A549 (cell line): ENCODE data around the gene PGF. TPM values are rescaled to one million over a fixed set of nuclear protein-coding genes. Genes with fewer than 3 reads are reported as not detected.

Experiments
- ATAC-seq, 2 experiments: fragments of 200-7000 bp in 1 of 2; fragments of >200 bp in 1 of 2; cut with Nextera tagmentation in 1 of 2; cut with Tn5 transposase in 1 of 2; 3 replicates each; pipeline versions ENCODE4 v1.8.0 to v1.9.1; 2018 to 2020; ENCODE audit warnings: mild to moderate bottlenecking in 1 of 2, moderate library complexity in 1 of 2
- CTCF ChIA-PET: fragments of 300-600 bp; sonication (Branson Sonifier 250); formaldehyde crosslinking; extraction: SDS; loops from one replicate; lab custom pipeline; 2021; ENCODE audit warnings: antibody characterized with exemption, inconsistent platforms; lab: Yijun Ruan, JAX
- POLR2A ChIA-PET: fragments of 350-600 bp; formaldehyde crosslinking; extraction: SDS; loops from one replicate; lab custom pipeline; 2021; ENCODE audit warnings: antibody characterized with exemption, inconsistent platforms; lab: Yijun Ruan, JAX
- DNase-seq, 2 experiments: peaks; one replicate each; pipeline versions ENCODE4 v3.0.0 to v3.0.0-alpha.2; 2011 to 2016; ENCODE audit warnings: low read depth in 1 of 2, low spot score in 1 of 2
- FAIRE-seq: peaks from 2 replicates; lab custom pipeline; 2011; peaks lifted over from hg19 to GRCh38; lab: Jason Lieb, UNC
- H3K27ac ChIP-seq, 2 experiments: fragments of >200 bp; sonication (Bioruptor Twin); formaldehyde crosslinking; 3 replicates each; pipeline ENCODE4 v1.5.1; 2016 to 2017
- H3K4me1 ChIP-seq: fragments of >200 bp; sonication (Bioruptor Twin); formaldehyde crosslinking; 3 replicates; pipeline ENCODE4 v1.6.1; 2016
- H3K4me2 ChIP-seq: fragments of >200 bp; sonication (Bioruptor Twin); formaldehyde crosslinking; 3 replicates; pipeline ENCODE4 v1.6.1; 2016
- H3K4me3 ChIP-seq: fragments of >200 bp; sonication (Bioruptor Twin); formaldehyde crosslinking; 3 replicates; pipeline ENCODE4 v1.5.1; 2016
- H3K9me3 ChIP-seq: fragments of >200 bp; sonication (Bioruptor Twin); formaldehyde crosslinking; 3 replicates; pipeline ENCODE4 v1.6.1; 2016
- BHLHE40 ChIP-seq: IDR thresholded peaks from 2 replicates; pipeline ENCODE4 v1.6.1; 2012; ENCODE audit warnings: low read depth, low read length, inconsistent platforms
- CBX2 ChIP-seq: fragments of 200-600 bp; sonication (generic); IDR thresholded peaks from 2 replicates; pipeline ENCODE4 v1.6.1; 2016; ENCODE audit warnings: low read depth, mild to moderate bottlenecking, borderline replicate concordance
- EHMT2 ChIP-seq: fragments of 200-600 bp; sonication (generic); IDR thresholded peaks from 2 replicates; pipeline ENCODE4 v1.6.1; 2016; ENCODE audit warnings: antibody characterized with exemption, low read depth, mild to moderate bottlenecking, moderate library complexity
- ESRRA ChIP-seq: fragments of 150-350 bp; IDR thresholded peaks from 2 replicates; pipeline ENCODE4 v1.6.1; 2014; ENCODE audit warnings: mild to moderate bottlenecking, low read length, borderline replicate concordance
- HOXB13 ChIP-seq: fragments of 250-450 bp; sonication (Bioruptor Pico); IDR thresholded peaks from 2 replicates; pipeline ENCODE4 v1.5.0; 2020; ENCODE audit warnings: low read depth, mild to moderate bottlenecking, moderate library complexity
- HOXB5 ChIP-seq: fragments of 250-450 bp; sonication (Bioruptor Pico); IDR thresholded peaks from 2 replicates; pipeline ENCODE4 v1.5.0; 2020; ENCODE audit warnings: mild to moderate bottlenecking, moderate library complexity
- JUN ChIP-seq, 2 experiments: fragments of >200 bp; sonication (Bioruptor Twin); formaldehyde crosslinking; IDR thresholded peaks; 2 replicates in 1 of 2; 3 replicates in 1 of 2; pipeline ENCODE4 v1.6.1; 2016 to 2017
- JUNB ChIP-seq: fragments of >200 bp; sonication (Bioruptor Twin); formaldehyde crosslinking; IDR thresholded peaks from 2 replicates; pipeline ENCODE4 v1.6.1; 2016
- MAZ ChIP-seq: fragments of 150-350 bp; IDR thresholded peaks from 2 replicates; pipeline ENCODE4 v1.6.1; 2014; ENCODE audit warnings: antibody characterized with exemption, low read depth, low read length, borderline replicate concordance
- PHF8 ChIP-seq: fragments of 200-600 bp; sonication (generic); IDR thresholded peaks from 2 replicates; pipeline ENCODE4 v1.6.1; 2016; ENCODE audit warnings: low read depth, mild to moderate bottlenecking, antibody characterized with exemption, moderate library complexity, borderline replicate concordance
- RAD21 ChIP-seq, 2 experiments: fragments of >200 bp in 1 of 2; sonication (Bioruptor Twin) in 1 of 2; formaldehyde crosslinking in 1 of 2; IDR thresholded peaks in 1 of 2; conservative IDR thresholded peaks in 1 of 2; 2 replicates in 1 of 2; 3 replicates in 1 of 2; pipeline ENCODE4 v1.6.1; 2012 to 2018; ENCODE audit warnings: inconsistent platforms in 1 of 2
- RCOR1 ChIP-seq: fragments of 150-350 bp; IDR thresholded peaks from 2 replicates; pipeline ENCODE4 v1.6.1; 2014; ENCODE audit warnings: antibody characterized with exemption, low read length, low read depth
- RNF2 ChIP-seq: fragments of 200-600 bp; sonication (generic); IDR thresholded peaks from 2 replicates; pipeline ENCODE4 v1.6.1; 2016; ENCODE audit warnings: low read depth, mild to moderate bottlenecking, antibody characterized with exemption, moderate library complexity, borderline replicate concordance
- SREBF2 ChIP-seq: fragments of 450-650 bp; IDR thresholded peaks from 2 replicates; pipeline ENCODE4 v1.6.1; 2014; ENCODE audit warnings: mild to moderate bottlenecking, moderate library complexity
- TP53 ChIP-seq: fragments of 250-450 bp; sonication (Bioruptor Pico); IDR thresholded peaks from 2 replicates; pipeline ENCODE4 v1.5.0; 2021; ENCODE audit warnings: mild to moderate bottlenecking, moderate library complexity
- ZC3H11A ChIP-seq: fragments of 450-650 bp; IDR thresholded peaks from 2 replicates; pipeline ENCODE4 v1.6.1; 2014; ENCODE audit warnings: antibody characterized with exemption, mild to moderate bottlenecking
- ZSCAN20 ChIP-seq: fragments of 250-450 bp; sonication (Bioruptor Pico); IDR thresholded peaks from 2 replicates; pipeline ENCODE4 v1.8.0; 2022; ENCODE audit warnings: mild to moderate bottlenecking, moderate library complexity
- WGBS: methylation state at CpG from one replicate; pipeline ENCODE4 v1.1.6; 2017; ENCODE audit errors: missing lambda C conversion rate; 5-methylcytosine and 5-hydroxymethylcytosine counted together
- polyA plus RNA-seq, 4 experiments: library from polyadenylated mRNA; depleted of rRNA in 3 of 4; stranded (reverse); fragments of >200 nt; fragmentation: RNase III in 1 of 4; extraction: RNeasy Plus Mini Kit Qiagen cat#74134 plus additional on column Dnase treatment in 1 of 4; gene quantifications; 2 replicates in 3 of 4; 3 replicates in 1 of 4; pipeline ENCODE4 v1.2.3, GENCODE V29; 2011 to 2017
- TF ChIP-seq, protein P1 (sequence below): fragments of 250-450 bp; sonication (Bioruptor Pico); IDR thresholded peaks from 2 replicates; pipeline ENCODE4 v1.5.0; 2021; ENCODE audit warnings: mild to moderate bottlenecking, moderate library complexity, borderline replicate concordance
- TF ChIP-seq, protein P2 (sequence below): fragments of 250-450 bp; sonication (Bioruptor Pico); IDR thresholded peaks from 2 replicates; pipeline ENCODE4 v1.5.0; 2020; ENCODE audit warnings: low read depth, mild to moderate bottlenecking, moderate library complexity
- TF ChIP-seq, protein P3 (sequence below): IDR thresholded peaks from 2 replicates; pipeline ENCODE4 v1.6.1; 2012; ENCODE audit warnings: low read depth, borderline replicate concordance
- TF ChIP-seq, protein P4 (sequence below): fragments of >200 bp; sonication (Bioruptor Twin); formaldehyde crosslinking; IDR thresholded peaks from 2 replicates; pipeline ENCODE4 v1.6.1; 2016

PGF gene
- polyA plus RNA-seq, 2 of the 4 experiments (the other 2 are of a cell fraction), result 0.63 to 1.1 TPM

DNA sequence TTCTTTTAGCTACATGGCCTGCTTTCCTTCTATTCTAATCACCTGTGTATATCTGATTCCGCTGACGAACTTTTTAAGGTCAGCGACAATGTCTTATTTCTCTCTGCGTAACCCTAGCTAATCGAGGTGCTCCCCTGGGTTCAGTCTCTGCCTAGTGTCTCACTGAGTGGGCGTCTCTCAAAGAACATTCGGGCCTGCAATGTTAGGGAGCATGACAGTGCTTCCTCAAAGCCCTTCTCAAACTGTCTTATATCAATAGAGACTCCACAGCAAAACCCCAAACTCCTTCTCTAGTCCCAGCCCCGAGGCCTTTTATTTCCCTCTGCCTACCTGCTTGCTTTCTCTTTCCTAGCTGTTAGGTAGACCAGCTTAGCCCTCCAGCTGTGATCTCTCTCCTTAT is 18.7 kb downstream of the PGF start:
- Histone ChIP-seq H3K4me2 (no peak overlapping the region), H3K4me1 (peaks cover 12% of the 10 kb centered on the region), H3K4me3 (no peak overlapping the region), H3K9me3 (no peaks in the 10 kb centered on the region), H3K27ac (no peak overlapping the region)
- POLR2A ChIA-PET, result interaction anchor here (0.6 kb wide), 1 partner anchor 72 kb away, joined by 3 read pairs; no protein-coding TSS in a partner anchor
- DNase-seq (no peak), ATAC-seq (no peak), FAIRE-seq (no peak)
- no peak for TF ChIP-seq HOXB13 (CRISPR knock-in tag)
- TF ChIP-seq ZC3H11A, result no peak
- no peak for TF ChIP-seq RAD21 (conservative IDR thresholded peaks at IDR 0.05 in 1 of 2, IDR thresholded peaks at IDR 0.05 in 1 of 2)
- no peak for TF ChIP-seq CBX2
- TF ChIP-seq HOXB5 (CRISPR knock-in tag), result no peak
- TF ChIP-seq, protein P1, sequence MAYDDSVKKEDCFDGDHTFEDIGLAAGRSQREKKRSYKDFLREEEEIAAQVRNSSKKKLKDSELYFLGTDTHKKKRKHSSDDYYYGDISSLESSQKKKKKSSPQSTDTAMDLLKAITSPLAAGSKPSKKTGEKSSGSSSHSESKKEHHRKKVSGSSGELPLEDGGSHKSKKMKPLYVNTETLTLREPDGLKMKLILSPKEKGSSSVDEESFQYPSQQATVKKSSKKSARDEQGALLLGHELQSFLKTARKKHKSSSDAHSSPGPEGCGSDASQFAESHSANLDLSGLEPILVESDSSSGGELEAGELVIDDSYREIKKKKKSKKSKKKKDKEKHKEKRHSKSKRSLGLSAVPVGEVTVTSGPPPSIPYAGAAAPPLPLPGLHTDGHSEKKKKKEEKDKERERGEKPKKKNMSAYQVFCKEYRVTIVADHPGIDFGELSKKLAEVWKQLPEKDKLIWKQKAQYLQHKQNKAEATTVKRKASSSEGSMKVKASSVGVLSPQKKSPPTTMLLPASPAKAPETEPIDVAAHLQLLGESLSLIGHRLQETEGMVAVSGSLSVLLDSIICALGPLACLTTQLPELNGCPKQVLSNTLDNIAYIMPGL (CRISPR knock-in tag), result no peak
- TF ChIP-seq SREBF2, result no peak
- no peak for TF ChIP-seq RCOR1
- no peak for TF ChIP-seq JUNB
- no peak for TF ChIP-seq ESRRA
- 73% methylated on average over 8 of the region's 8 CpGs for WGBS
- CTCF ChIA-PET, result interaction anchor here (1.2 to 6.2 kb wide), 4 partner anchors 10 to 152 kb away, joined by 3 to 50 read pairs (median 9); no protein-coding TSS in a partner anchor

DNA sequence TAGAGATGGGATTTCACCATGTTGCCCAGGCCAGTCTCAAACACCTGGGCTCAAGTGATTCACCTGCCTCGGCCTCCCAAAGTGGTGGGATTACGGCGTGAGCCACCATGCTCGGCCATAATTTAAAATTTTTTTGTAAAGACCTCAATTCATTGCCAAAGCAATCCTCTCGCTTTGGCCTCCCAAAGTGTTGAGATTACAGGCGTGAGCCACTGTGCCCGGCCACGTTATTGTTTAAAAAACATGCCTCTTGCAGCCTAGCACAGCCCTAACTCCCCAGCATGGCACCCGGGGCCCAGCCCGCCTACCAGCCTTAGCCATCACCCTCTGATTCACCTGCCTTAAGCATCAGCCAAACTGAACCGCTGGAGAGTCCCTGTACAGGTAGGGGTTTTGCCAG is 19.2 kb downstream of the PGF start:
- FAIRE-seq, result no peak

DNA sequence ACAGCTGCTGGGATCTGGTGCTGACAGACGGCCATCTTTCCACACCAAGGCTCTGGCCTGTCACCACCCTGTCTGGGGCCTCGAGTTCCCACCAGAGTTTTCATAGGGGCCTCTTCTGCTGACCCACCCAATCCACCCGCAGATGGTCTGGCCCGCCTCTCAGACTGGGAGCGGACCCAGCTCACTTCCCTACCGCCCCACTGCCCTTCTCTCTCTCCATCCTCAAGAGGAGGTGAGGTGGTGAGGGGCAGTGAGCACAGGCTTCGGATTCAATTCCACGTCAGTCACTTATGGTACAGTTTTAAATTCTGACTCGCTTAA is 20.1 kb downstream of the PGF start:
- peaks cover 11% of the 10 kb centered on the region for H3K4me1 ChIP-seq
- no peak for DNase-seq
- ATAC-seq, result no peak
- TF ChIP-seq, protein P2, sequence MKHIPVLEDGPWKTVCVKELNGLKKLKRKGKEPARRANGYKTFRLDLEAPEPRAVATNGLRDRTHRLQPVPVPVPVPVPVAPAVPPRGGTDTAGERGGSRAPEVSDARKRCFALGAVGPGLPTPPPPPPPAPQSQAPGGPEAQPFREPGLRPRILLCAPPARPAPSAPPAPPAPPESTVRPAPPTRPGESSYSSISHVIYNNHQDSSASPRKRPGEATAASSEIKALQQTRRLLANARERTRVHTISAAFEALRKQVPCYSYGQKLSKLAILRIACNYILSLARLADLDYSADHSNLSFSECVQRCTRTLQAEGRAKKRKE (CRISPR knock-in tag), result no peak
- TF ChIP-seq ZSCAN20 (CRISPR knock-in tag) (no peak), PHF8 (no peak)
- FAIRE-seq, result no peak
- ChIA-PET CTCF (interaction anchor here (0.7 to 6.2 kb wide), 5 partner anchors 11 to 365 kb away, joined by 3 to 50 read pairs (median 4); no protein-coding TSS in a partner anchor), POLR2A (no interaction called here)
- WGBS, result 76% methylated on average over 9 of the region's 9 CpGs
- H3K27ac ChIP-seq, result no peak overlapping the region
- H3K4me2 ChIP-seq, result no peak overlapping the region
- no peaks in the 10 kb centered on the region for H3K9me3 ChIP-seq
- H3K4me3 ChIP-seq, result no peak overlapping the region

More for the DNA sequence above, 19.2 kb downstream of the PGF start:
- H3K9me3 ChIP-seq, result no peaks in the 10 kb centered on the region
- H3K4me1 ChIP-seq, result peaks cover 12% of the 10 kb centered on the region
- ChIA-PET POLR2A (interaction anchor here (0.6 kb wide), 1 partner anchor 72 kb away, joined by 3 read pairs; no protein-coding TSS in a partner anchor), CTCF (interaction anchor here (0.9 to 6.2 kb wide), 5 partner anchors 10 to 152 kb away, joined by 3 to 50 read pairs (median 4); no protein-coding TSS in a partner anchor)
- TF ChIP-seq JUN (IDR thresholded peaks at IDR 0.05) (no peak), TP53 (CRISPR knock-in tag) (no peak), EHMT2 (no peak), BHLHE40 (no peak), MAZ (no peak), RNF2 (no peak)
- TF ChIP-seq, protein P3, sequence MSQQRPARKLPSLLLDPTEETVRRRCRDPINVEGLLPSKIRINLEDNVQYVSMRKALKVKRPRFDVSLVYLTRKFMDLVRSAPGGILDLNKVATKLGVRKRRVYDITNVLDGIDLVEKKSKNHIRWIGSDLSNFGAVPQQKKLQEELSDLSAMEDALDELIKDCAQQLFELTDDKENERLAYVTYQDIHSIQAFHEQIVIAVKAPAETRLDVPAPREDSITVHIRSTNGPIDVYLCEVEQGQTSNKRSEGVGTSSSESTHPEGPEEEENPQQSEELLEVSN, result no peak
- TF ChIP-seq, protein P4, sequence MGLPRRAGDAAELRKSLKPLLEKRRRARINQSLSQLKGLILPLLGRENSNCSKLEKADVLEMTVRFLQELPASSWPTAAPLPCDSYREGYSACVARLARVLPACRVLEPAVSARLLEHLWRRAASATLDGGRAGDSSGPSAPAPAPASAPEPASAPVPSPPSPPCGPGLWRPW, result no peak
- H3K4me2 ChIP-seq, result no peak overlapping the region
- WGBS, result 83% methylated on average over 11 of the region's 11 CpGs
- no peak overlapping the region for H3K4me3 ChIP-seq
- no peak for DNase-seq
- H3K27ac ChIP-seq, result no peak overlapping the region
- no peak for ATAC-seq
